NCI-H2171 (cell line): Measurements from ENCODE around the gene SDC3.
A peak's percentile ranks its signal among the peaks of the same experiment; 100 is the strongest.
"Not testable (repeated sequence)": the region's sequence is repeated elsewhere in the genome, so short reads cannot be mapped to it uniquely, and the experiment has no call there.

Experiments used
- DNase-seq: peaks from one replicate; lab custom pipeline; 2025; lab: John Stamatoyannopoulos, UW

Gene SDC3, protein sequence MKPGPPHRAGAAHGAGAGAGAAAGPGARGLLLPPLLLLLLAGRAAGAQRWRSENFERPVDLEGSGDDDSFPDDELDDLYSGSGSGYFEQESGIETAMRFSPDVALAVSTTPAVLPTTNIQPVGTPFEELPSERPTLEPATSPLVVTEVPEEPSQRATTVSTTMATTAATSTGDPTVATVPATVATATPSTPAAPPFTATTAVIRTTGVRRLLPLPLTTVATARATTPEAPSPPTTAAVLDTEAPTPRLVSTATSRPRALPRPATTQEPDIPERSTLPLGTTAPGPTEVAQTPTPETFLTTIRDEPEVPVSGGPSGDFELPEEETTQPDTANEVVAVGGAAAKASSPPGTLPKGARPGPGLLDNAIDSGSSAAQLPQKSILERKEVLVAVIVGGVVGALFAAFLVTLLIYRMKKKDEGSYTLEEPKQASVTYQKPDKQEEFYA

DNA sequence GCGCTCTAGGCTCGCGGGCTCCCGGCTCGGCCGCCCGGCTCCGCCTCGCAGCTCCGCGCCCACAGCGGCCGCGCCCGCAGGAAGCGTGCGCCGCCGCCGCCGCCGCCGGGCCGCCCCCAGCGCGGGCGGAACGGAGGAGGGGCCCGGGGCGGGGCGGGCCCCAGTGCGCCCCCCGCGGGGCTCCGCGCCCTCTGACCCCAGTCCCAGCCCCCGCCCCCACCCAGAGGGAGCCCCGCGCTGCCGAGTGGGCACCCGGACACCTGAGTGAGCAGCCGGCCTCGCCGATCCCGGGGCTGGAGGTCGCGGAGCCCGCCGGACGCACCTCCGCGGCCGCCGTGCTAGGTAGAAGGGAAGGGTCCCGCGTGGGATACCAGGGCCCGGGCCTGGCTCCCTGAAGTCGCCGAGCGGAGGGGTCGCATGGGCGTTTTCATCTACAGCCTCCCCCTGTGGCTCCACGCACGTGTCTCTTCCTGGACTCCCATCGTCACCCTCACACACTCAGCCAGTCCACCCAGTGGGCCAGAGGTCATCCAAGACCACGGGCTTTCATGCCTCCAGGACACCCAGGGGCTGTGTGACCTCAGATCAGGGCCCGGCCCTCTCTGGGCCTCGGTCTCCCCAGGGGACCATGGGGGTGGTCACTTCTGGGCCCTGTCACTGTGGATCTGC lies at the start of gene SDC3:
Gene SDC3 (minus strand): TSS at position 63 of the 669 bp plus-strand sequence. CDS start 172 bp downstream, outside the sequence.
- no peak for DNase-seq

DNA sequence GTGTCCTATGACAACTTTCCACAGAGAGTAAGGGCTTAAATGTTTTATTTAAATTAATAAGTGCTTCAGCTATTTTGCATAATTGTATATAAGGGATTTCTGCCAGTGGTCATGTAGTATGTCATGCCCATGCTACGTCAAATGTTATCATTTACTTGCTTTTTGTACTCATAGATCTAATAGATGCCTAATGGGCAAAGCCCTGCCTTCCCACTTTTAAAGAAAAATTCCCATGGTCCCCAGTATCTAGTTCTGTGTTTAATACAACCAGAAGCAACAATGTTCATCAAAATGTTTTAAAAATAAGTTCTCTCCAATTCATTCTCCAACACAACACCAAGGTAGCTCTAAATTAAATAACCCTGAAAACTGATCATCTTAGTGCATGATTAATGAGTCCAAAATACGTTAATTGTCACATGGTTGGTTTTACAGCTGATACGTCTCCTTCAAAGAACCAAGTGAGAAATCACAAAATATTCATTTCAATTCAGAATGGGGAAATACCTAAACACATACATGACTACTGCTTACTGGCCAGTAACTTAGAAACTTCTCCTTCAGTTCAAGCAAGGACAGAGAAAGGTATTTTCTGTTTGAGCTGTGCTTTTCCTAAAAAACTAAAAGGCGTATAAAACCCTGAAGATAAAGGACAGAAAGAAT lies 49.1 kb upstream of the SDC3 start:
- no peak for DNase-seq

DNA sequence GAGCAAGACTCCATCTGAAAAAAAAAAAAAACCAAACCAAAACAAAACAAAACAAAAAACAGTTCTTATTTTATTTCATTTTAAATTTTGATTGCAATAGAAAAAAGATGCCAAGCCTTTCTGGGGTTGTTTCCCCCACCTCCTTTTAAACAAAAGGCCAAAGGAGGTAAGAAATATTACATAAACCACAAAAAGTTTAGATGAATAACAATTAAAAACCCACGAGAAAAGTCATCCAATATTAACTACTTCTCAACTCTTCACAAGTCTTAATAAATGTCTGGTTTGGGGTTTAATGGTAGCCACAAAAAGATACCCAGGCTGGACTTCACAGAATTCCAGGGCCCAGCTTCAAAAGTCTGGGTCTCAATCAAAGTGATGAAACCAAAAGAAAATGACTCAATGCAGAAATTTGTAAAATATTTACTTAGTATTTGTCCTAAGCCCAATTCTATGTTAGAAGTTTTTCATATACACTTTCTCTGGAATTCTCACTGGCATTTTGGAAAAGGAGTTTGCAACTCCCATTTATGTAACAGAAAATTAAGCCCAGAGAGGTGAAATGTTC lies 47.0 kb upstream of the SDC3 start:
- DNase-seq, result no peak

DNA sequence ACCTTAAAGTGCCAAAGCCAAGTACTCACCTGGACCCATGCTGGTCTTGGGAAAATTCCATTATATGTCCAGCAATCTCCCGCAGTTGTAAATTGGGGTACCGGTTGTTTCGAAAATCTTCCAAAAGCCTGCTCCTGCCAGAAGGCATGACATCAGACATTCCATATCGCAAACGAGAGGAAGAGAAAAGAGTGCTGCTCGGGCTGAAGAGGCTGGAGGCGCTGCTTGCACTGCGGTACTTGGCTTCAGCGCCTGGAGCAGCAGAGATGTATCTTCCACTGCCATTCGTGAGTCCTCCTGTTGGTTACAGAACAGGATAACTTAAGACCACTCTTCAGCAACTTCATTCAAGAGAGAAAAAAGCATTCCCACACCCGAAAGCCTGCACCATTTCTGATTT lies 45.1 kb upstream of the SDC3 start:
- DNase-seq, result no peak

DNA sequence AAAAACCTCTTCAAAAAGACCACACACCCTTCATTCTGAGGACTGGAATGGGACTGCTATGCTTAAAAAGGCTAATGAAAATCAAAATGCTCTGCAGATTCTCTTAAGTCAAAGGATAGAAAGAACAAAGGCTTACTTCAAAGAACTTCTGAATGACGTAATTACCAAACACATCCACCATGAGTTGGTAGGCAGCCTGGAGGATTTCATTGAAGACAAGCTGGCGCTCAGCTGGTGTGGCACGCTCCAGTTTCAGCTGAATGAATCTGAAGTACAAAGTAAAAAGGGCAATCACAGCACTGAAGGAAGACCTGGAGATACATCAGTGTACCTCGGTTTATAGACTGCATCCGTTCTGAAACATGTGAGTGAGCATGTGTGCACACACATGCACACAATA lies 43.5 kb upstream of the SDC3 start:
- no peak for DNase-seq

DNA sequence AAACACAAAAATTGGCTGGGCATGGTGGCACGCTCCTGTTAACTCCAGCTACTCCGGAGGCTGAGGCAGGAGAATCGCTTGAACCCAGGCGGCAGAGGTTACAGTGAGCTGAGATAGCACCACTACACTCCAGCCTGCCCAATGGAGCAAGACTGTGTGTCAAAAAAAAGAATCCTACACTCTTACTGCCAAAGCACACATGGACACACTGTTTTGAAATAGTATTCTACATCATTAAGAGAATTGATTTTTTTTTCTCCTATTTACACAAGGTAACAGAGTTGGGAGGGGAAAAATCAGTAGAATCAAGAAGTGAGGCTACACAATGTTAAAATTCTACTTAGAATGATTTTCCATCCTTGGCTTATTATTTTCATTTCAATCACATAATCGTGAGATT lies 42.1 kb upstream of the SDC3 start:
- DNase-seq, result no peak

DNA sequence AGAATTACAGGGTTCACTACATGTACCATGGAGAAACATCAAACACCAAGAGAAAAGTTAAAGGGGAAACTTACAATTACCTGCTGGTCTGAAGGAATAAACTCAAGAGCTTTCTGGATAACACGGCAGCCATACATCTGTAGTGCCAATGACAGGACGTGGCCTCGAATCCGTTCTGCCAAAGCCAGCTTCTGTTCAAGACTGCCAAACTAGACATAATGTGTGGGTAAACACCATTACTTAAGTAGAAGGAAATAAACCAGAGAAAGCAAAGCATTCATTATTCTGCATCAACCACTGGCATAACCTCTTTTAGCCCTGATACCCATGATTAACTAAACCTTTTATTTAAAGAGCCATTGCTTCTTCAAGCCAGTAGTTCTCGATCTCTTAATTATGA lies 41.5 kb upstream of the SDC3 start:
- DNase-seq, result no peak

DNA sequence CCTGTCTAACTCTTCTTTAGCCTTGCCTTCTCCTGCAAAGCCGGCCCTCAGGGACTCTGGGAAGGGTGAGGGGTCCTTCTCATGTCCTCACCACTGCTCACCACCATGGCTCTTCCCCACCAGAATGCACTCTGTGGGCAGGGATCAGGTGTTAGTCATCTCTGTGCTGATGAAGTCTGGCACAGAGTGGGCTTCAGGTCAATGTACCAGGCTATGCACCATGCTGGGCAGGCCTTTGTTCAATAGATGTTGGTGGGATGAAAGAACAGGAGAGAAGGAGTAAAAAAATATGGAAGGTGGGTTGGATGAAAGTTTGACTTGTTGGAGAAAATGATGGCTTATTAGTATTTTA lies 40.9 kb upstream of the SDC3 start:
- not testable (repeated sequence) for DNase-seq

DNA sequence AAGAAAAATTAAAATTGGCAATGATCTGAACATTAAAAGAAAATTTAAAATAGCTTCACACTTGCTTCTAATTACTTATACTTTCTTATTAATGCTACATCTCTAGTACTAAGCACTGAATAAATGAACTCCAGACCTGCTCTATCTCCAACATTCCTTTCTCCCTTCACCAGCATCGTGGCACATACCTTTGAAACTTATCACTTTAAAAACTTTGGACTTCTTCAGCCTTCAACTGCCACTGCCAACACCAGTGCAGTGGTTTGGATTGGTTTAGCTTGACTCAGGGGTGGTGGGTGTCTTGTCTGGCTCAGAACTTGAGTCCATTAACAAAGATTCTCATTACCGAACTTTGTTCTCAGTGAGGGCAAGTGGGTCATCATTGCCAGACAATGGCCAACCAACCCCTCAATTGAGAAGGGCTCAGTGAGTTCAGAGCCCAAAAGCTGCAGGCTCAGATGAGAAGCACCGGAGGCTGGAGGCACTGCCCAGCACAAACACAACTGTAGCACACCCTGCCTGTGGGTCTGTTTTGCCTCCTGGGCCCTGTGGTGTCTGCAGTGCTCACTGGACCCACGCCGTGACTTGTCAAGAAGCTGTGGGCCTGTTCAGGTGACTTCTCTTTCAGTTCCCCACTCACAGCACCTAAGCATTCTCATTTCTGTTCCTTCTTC lies 40.4 kb upstream of the SDC3 start:
- DNase-seq, result not testable (repeated sequence)

DNA sequence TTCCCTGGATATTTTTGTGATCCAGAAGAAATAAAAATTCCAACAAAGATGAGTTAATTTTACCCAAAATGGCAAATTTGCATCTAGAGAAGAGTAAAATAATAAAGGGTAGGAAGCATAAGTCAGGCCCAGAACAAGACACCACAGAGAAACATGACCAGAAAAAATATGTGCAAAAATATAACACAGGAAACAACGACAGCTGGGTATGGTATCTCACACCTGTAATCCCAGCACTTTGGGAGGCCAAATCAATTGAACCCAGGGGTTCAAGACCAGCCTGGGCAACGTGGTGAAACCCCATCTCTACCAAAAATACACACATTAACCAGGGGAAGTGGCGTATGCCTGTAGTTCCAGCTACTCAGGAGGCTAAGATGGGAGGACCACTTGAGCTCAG lies 39.7 kb upstream of the SDC3 start:
- no peak for DNase-seq

DNA sequence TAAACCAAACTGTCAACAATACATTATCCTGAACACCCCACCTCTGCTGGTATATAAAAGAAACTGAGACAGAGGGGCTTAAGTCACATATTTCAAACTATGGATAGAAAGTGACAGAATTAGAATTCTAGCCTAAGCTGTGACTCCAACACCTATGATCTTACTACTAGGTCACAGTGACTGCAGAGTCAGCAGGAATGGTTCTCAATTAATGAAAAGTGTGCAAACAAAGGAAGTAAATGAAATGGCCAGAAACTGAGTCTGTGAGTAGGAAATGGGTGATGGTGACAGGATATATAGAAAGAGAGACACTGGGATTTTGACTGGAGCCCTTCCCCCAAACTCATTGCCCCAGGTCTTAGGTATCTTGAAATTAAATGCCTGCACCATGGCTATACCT lies 38.7 kb upstream of the SDC3 start:
- no peak for DNase-seq

DNA sequence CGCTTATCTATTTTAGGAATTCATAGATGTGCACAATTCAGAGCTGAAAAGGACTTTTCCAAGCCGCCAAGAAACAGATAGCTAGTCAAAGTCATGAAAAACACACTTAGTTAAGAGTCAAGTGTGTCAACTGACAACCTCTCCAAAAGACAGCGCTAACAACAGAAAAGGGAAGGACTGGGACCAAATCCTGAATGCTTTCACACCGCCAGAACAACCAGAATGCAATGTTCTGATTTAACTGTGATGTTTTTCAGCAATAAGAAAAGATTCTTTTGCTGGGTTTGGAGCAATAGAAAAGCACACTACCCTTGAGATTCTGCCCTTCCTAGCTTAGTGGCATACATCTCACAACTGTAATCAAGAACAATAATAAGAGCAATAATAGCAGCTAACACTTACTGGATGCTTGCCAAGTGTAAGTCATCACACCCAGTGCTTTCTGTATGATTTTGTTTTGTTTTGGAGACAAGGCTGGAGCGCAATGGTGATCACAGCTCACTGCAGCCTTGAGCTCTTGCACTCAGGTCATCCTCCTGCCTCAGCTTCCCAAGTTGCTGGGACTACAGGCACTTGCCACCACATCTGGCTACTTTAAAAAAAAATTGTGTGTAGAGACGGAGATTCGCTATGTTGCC lies 33.9 kb upstream of the SDC3 start:
- DNase-seq, result no peak

DNA sequence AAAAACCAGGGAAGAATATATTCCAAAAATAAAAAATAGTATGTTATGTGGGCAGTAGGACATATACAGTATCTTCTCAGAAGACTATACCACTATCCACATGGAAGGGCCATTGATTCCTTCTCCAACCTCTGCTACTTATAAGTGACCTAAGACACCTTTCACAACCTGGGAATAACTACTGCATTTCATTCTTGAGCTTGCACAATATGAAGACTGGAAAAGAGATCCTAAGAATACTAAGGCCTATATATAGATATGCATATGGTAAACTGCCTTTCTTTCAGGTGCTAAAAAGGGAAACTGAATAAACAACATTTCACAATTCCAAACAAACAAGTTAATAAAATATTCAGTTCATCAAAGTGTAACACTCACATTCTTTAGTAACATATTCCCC lies 32.0 kb upstream of the SDC3 start:
- DNase-seq, result no peak

DNA sequence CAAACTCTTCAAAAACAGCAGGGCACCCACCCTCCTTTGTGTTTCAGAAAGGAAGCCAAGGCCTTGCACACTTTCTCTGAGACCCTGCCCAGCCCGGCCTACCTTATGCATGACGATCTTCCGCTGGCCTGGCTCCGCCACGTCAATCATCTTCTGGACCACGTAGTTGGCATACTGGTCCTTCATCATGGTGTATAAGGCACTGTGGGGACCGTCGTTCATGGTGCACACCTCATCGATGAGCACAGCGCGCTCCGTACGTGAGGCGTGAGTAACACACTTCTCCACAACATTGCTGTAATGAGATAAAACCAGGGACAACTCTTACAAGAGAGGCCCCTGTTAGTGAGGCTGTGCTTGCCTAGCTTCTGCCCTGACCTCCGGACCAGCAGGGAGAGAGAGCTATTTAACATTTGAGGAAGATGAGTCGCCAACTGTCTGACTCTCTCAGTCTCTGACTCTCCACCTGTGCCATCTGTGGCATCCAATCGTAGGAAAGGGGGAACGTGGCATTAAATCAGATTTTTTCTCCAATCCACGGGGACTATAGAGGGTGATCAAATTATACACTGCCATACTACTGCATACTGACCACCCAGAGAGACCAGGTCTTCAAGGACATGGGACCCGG lies 28.1 kb upstream of the SDC3 start:
- DNase-seq, result no peak

DNA sequence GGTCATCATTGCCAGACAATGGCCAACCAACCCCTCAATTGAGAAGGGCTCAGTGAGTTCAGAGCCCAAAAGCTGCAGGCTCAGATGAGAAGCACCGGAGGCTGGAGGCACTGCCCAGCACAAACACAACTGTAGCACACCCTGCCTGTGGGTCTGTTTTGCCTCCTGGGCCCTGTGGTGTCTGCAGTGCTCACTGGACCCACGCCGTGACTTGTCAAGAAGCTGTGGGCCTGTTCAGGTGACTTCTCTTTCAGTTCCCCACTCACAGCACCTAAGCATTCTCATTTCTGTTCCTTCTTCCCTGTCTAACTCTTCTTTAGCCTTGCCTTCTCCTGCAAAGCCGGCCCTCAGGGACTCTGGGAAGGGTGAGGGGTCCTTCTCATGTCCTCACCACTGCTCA lies 27.2 kb upstream of the SDC3 start:
- not testable (repeated sequence) for DNase-seq

DNA sequence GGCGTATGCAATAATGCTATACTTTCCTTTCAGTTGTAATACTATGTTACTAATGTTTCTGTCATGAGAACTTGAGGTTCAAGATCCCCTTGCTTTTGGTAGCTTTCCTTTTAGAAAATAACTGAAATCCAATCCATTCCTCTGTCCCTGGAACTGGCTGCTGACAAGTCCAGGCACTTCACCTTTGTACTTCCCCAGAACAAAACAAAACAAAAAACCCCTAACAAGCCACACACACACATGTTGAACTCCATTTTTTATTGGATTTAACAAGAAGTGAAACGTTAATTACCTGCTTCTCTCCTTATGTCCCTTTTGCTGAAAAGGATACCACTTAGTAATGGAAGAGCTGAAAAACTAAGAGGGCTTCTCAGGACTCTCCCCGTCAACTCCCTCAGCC lies 26.1 kb upstream of the SDC3 start:
- DNase-seq, result peak; percentile 54

DNA sequence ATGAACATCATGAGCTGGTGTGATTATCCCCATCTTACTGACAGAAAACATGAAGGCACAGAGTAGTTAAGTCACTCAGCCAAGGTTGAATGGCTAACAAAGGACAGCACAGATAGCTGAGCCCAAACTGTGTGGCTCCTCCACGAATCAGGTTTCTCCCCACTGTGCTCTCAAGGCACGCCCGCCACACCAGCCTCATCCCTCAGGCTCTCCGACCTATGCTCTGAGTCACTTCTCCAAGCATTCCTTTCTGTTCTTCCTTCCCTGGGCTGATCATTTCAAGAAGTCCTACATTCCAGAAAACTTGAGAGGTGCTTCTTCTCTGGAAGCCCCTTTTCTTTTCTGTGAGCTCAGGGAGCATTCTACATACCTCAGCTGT lies 25.3 kb upstream of the SDC3 start:
- no peak for DNase-seq

DNA sequence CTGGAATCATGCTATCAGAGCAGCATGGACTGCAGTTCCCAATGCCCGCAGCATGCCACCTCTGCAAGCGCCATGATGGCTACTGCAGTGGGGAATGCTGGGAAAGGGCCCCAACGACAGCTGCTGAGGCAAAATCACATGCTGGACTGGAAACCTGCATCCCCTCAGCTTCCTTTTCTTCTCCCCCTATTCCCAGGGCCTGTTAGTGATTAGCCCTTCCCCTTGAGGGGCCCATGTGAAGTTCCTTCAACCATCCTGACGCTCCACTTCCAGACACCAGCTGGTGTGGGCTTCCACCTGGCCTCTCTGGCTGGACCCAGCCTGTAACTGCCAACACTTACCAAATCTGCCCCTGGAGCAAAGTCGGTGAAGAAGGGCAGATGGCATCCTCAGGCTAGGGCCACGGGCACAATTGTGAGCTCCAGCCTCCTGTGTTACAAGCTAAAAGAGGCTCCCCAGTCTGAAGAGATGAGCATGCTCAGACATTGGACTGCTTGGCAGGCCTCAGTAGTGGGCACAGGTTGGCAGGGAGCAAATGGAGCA lies 22.1 kb upstream of the SDC3 start:
- DNase-seq, result no peak

DNA sequence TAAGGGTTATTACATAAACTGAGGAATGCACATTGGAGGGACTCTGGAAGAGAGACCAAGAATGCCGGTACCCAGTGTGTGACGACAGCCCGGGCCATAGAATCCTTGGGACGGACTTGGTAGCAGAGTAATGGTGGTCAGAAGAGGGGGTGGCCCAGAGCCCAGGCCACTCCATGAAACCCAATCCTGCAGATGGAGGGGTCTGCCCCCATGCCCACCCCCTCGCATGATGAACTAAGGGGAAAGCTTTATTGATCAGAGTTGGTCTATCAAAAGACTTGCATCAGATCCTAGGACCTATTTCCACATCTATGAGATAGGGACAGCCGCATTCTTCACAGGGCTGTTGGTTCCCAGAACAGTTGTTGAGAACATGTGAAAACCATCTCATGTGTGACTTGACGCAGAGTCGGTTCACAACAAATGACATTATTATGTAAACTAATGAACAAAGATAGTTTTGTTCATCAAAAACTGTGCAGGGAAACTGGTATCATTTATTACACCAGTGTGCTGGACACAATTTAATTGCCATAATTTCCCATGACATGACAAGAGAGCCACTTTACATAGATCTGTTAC lies 21.5 kb upstream of the SDC3 start:
- no peak for DNase-seq

DNA sequence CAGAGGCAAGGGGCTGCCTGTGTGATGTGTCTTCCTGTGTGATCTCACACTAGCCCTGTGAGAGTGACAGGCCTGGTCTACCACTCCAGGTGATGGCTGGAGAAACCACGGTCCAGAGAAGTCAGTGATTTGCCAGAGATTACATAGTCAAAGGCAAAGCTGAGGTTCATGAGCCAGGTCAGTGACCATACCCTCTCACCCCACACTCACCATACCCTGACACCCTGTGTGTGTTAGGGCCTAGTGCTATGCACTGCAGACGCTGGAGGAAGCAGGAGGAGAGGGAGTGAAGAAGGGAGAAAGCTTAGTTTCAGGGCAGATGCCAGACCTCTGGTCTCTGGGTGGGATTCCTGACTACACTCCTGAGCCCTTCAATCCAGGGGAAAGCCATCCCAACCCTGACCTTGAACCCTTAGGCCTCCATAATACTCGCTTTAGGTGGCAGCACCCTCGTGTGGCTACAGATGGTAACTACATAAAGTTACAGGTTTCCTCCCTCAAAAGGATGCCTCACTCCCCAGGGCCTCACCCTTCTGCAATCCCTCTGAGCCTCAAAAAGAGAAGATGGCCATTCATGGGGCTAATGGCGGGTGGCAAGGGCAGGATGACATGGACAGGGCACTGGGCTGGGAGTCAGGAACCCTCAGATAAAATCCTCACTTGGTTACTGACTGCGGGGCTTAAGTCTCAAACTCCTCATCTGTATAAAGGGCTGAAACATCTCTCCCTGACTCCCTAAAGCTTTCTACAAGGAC lies 20.8 kb upstream of the SDC3 start:
- no peak for DNase-seq
